HCT116 (cell line): ENCODE measurements around the gene CSTF2T. TPM values are rescaled to one million over a fixed set of nuclear protein-coding genes. Genes with fewer than 3 reads are reported as not detected.

Source experiments
- ATAC-seq: fragments of 200-7000 bp; cut with Tn5 transposase; 2 replicates; pipeline ENCODE4 v1.9.1; 2020; ENCODE audit warnings: mild to moderate bottlenecking, moderate library complexity
- BruUV-seq: library from RNA; stranded (reverse); fragments of 400-500 nt; replicated peaks from 2 replicates; lab custom pipeline; 2021; lab: Mats Ljungman, UMichigan
- CTCF ChIA-PET: fragments of 300-600 bp; sonication (Branson Sonifier 250); formaldehyde crosslinking; loops from one replicate; lab custom pipeline; 2021; ENCODE audit warnings: antibody characterized with exemption; lab: Charles Lee
- POLR2A ChIA-PET: fragments of 300-600, 350-600 bp; sonication (Branson Sonifier 250); formaldehyde crosslinking; loops from one replicate; lab custom pipeline; 2021; ENCODE audit warnings: antibody characterized with exemption; lab: Charles Lee
- RAD21 ChIA-PET, 2 experiments: fragments of 300-600 bp; sonication (Branson Sonifier 250); formaldehyde crosslinking; loops; one replicate each; lab custom pipeline; 2023; ENCODE audit warnings: low total read pairs in 2 of 2; ENCODE audit not compliant: uncharacterized antibody in 2 of 2, unreplicated experiment in 2 of 2, low non-redundant PET in 1 of 2; lab: Charles Lee
- DNase-seq: peaks from one replicate; pipeline ENCODE4 v3.0.0-alpha.2; 2010; ENCODE audit warnings: low read depth, low spot score
- H2AFZ ChIP-seq: fragments of 200-600 bp; shearing (Covaris generic), sonication (generic); 2 replicates; pipeline ENCODE4 v1.6.1; 2017; ENCODE audit warnings: low read depth, mixed run types, mixed read lengths, antibody characterized with exemption, low read length; ENCODE audit not compliant: poor library complexity, severe bottlenecking
- H3K27ac ChIP-seq: 2 replicates; pipeline ENCODE4 v1.5.1; 2012; ENCODE audit warnings: low read depth, low read length
- H3K27me3 ChIP-seq: fragments of 200-600 bp; sonication (generic); 2 replicates; pipeline ENCODE4 v1.6.1; 2016; ENCODE audit warnings: mixed run types, low read length, mixed read lengths; ENCODE audit not compliant: insufficient read depth
- H3K36me3 ChIP-seq, 2 experiments: fragments of 200-500 bp in 1 of 2; fragments of 200-600 bp in 1 of 2; sonication (Bioruptor generic) in 1 of 2; sonication (generic) in 1 of 2; 2 replicates each; pipeline versions ENCODE4 v1.5.1 to v1.6.1; 2014 to 2016; ENCODE audit warnings: low read length in 2 of 2, inconsistent platforms in 1 of 2, mixed read lengths in 1 of 2, mixed run types in 1 of 2; ENCODE audit not compliant: insufficient read depth in 2 of 2, control insufficient read depth in 1 of 2
- H3K4me1 ChIP-seq, 2 experiments: fragments of 200-600 bp in 1 of 2; sonication (generic) in 1 of 2; 2 replicates each; pipeline versions ENCODE4 v1.5.1 to v1.6.1; 2012 to 2017; ENCODE audit warnings: low read length in 2 of 2, inconsistent platforms in 1 of 2, mild to moderate bottlenecking in 1 of 2, mixed read lengths in 1 of 2, mixed run types in 1 of 2, moderate library complexity in 1 of 2; ENCODE audit not compliant: insufficient read depth in 2 of 2, control insufficient read depth in 1 of 2
- H3K4me2 ChIP-seq: fragments of 200-600 bp; sonication (generic); 2 replicates; pipeline ENCODE4 v1.6.1; 2017; ENCODE audit warnings: mixed run types, low read length, mixed read lengths
- H3K4me3 ChIP-seq, 2 experiments: fragments of 200-600 bp in 1 of 2; sonication (generic) in 1 of 2; replicated peaks in 1 of 2; 2 replicates each; pipeline ENCODE4 v1.5.1; 2011 to 2016; ENCODE audit warnings: low read length in 2 of 2, control low read depth in 1 of 2, low read depth in 1 of 2, mild to moderate bottlenecking in 1 of 2, mixed read lengths in 1 of 2, mixed run types in 1 of 2
- H3K79me2 ChIP-seq: fragments of 200-600 bp; sonication (generic); 2 replicates; pipeline ENCODE4 v1.6.1; 2017; ENCODE audit warnings: mild to moderate bottlenecking, mixed run types, low read length, moderate library complexity, mixed read lengths; ENCODE audit not compliant: insufficient read depth
- H3K9ac ChIP-seq: fragments of 200-600 bp; sonication (generic); 2 replicates; pipeline ENCODE4 v1.6.1; 2016; ENCODE audit warnings: low read length, mixed read lengths
- H3K9me2 ChIP-seq: fragments of 200-600 bp; sonication (generic), shearing (Covaris generic); 2 replicates; pipeline ENCODE4 v1.6.1; 2017; ENCODE audit warnings: mixed run types, mild to moderate bottlenecking, moderate library complexity; ENCODE audit not compliant: insufficient read depth
- H3K9me3 ChIP-seq, 2 experiments: fragments of 200-500 bp in 1 of 2; fragments of 200-600 bp in 1 of 2; sonication (Bioruptor generic) in 1 of 2; sonication (generic) in 1 of 2; 2 replicates each; pipeline ENCODE4 v1.6.1; 2014 to 2017; ENCODE audit warnings: low read length in 2 of 2, mixed read lengths in 2 of 2, inconsistent platforms in 1 of 2, low read depth in 1 of 2, mild to moderate bottlenecking in 1 of 2, mixed run types in 1 of 2, moderate library complexity in 1 of 2; ENCODE audit not compliant: control insufficient read depth in 1 of 2, insufficient read depth in 1 of 2
- H4K20me1 ChIP-seq: fragments of 200-600 bp; sonication (generic), shearing (Covaris generic); 2 replicates; pipeline ENCODE4 v1.6.1; 2017; ENCODE audit warnings: mixed run types, mild to moderate bottlenecking, moderate library complexity; ENCODE audit not compliant: insufficient read depth
- ATF3 ChIP-seq: IDR thresholded peaks from 2 replicates; pipeline ENCODE4 v1.6.1; 2012
- CEBPB ChIP-seq: IDR thresholded peaks from 2 replicates; pipeline ENCODE4 v1.6.1; 2012; ENCODE audit warnings: low read depth
- FOSL1 ChIP-seq: IDR thresholded peaks from 2 replicates; pipeline ENCODE4 v1.6.1; 2012; ENCODE audit warnings: low read depth
- JUND ChIP-seq: IDR thresholded peaks from 2 replicates; pipeline ENCODE4 v1.6.1; 2012
- POLR2AphosphoS5 ChIP-seq: IDR thresholded peaks from 2 replicates; pipeline ENCODE4 v1.6.1; 2011; ENCODE audit warnings: mild to moderate bottlenecking, low read depth, low read length, moderate library complexity
- RAD21 ChIP-seq: IDR thresholded peaks from 2 replicates; pipeline ENCODE4 v1.6.1; 2012; ENCODE audit warnings: low read depth, mild to moderate bottlenecking
- SIN3A ChIP-seq: IDR thresholded peaks from 2 replicates; pipeline ENCODE4 v1.6.1; 2012; ENCODE audit warnings: low read depth
- SRF ChIP-seq: IDR thresholded peaks from 2 replicates; pipeline ENCODE4 v1.6.1; 2012; ENCODE audit warnings: low read depth
- TCF7L2 ChIP-seq: IDR thresholded peaks from 2 replicates; pipeline ENCODE4 v1.7.0; 2011; ENCODE audit warnings: borderline replicate concordance, inconsistent platforms; ENCODE audit not compliant: insufficient read depth, insufficient read length; ENCODE audit errors: extremely low read depth
- YY1 ChIP-seq: IDR thresholded peaks from 2 replicates; pipeline ENCODE4 v1.6.1; 2011; ENCODE audit warnings: low read length, low read depth, moderate library complexity, mild to moderate bottlenecking; ENCODE audit not compliant: insufficient replicate concordance; ENCODE audit errors: extremely low read depth
- ZNF274 ChIP-seq: fragments of 200-500 bp; sonication (Bioruptor generic); IDR thresholded peaks from 2 replicates; pipeline ENCODE4 v1.6.1; 2014; ENCODE audit warnings: mild to moderate bottlenecking, low read depth, low read length, inconsistent platforms
- intact Hi-C: fragments of 100-400 bp; cut with micrococcal nuclease; formaldehyde crosslinking; loops from 2 replicates; pipeline ENCODE4 v1.10.0; 2022
- total RNA-seq: library from RNA; stranded (reverse); gene quantifications from one replicate; pipeline ENCODE4 v1.2.1, GENCODE V29; 2021; ENCODE audit not compliant: unreplicated experiment
- TF ChIP-seq, protein P1 (sequence below), 3 experiments: fragments of 200-600 bp in 1 of 3; sonication (generic) in 1 of 3; IDR thresholded peaks in 2 of 3; conservative IDR thresholded peaks in 1 of 3; 2 replicates each; pipeline ENCODE4 v1.5.1; 2012 to 2017; ENCODE audit warnings: low read depth in 2 of 3, low read length in 2 of 3, antibody characterized with exemption in 1 of 3, borderline replicate concordance in 1 of 3, control low read depth in 1 of 3, mild to moderate bottlenecking in 1 of 3, mixed read lengths in 1 of 3, mixed run types in 1 of 3, moderate library complexity in 1 of 3; ENCODE audit not compliant: insufficient read depth in 1 of 3
- TF ChIP-seq, protein P2 (sequence below): IDR thresholded peaks from 2 replicates; pipeline ENCODE4 v1.6.1; 2011; ENCODE audit warnings: mild to moderate bottlenecking, low read length, moderate library complexity; ENCODE audit not compliant: insufficient replicate concordance; ENCODE audit errors: extremely low read depth

CSTF2T gene
- total RNA-seq, 1 experiment from 2014 or later: 18.5 TPM

GRCh38 chr10:51679841-51680240 is 19.6 kb downstream of the CSTF2T start:
- Histone ChIP-seq H3K27me3 (peaks cover 29% of the 10 kb centered on the region), H3K9ac (no peak overlapping the region), H3K9me2 (no peaks in the 10 kb centered on the region), H3K4me3 (no peak overlapping the region), H3K27ac (no peak overlapping the region), H4K20me1 (no peaks in the 10 kb centered on the region), H3K4me1 (no peaks in the 10 kb centered on the region), H3K4me2 (no peak overlapping the region), H3K9me3 (no peaks in the 10 kb centered on the region), H3K79me2 (no peaks in the 10 kb centered on the region), H2AFZ (no peak overlapping the region), H3K36me3 (no peaks in the 10 kb centered on the region)
- ChIA-PET RAD21 (no interaction called here), POLR2A (no interaction called here), CTCF (no interaction called here)
- ATAC-seq (no peak), DNase-seq (no peak)
- no TSS peak for BruUV-seq
- TF ChIP-seq RAD21: no peak
- TF ChIP-seq SIN3A: no peak
- TF ChIP-seq, protein P1, sequence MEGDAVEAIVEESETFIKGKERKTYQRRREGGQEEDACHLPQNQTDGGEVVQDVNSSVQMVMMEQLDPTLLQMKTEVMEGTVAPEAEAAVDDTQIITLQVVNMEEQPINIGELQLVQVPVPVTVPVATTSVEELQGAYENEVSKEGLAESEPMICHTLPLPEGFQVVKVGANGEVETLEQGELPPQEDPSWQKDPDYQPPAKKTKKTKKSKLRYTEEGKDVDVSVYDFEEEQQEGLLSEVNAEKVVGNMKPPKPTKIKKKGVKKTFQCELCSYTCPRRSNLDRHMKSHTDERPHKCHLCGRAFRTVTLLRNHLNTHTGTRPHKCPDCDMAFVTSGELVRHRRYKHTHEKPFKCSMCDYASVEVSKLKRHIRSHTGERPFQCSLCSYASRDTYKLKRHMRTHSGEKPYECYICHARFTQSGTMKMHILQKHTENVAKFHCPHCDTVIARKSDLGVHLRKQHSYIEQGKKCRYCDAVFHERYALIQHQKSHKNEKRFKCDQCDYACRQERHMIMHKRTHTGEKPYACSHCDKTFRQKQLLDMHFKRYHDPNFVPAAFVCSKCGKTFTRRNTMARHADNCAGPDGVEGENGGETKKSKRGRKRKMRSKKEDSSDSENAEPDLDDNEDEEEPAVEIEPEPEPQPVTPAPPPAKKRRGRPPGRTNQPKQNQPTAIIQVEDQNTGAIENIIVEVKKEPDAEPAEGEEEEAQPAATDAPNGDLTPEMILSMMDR (IDR thresholded peaks at IDR 0.05 in 2 of 3, conservative IDR thresholded peaks at IDR 0.05 in 1 of 3; ENCODE audit: borderline replicate concordance in 1 of 3, insufficient read depth in 1 of 3, low read depth in 2 of 3, low read length in 2 of 3): no peak
- TF ChIP-seq POLR2AphosphoS5: no peak
- intact Hi-C loops: no loop called here

GRCh38 chr10:51675088-51675487 is 24.3 kb downstream of the CSTF2T start:
- no peak for ATAC-seq
- H3K27me3 ChIP-seq: peaks cover 14% of the 10 kb centered on the region
- H3K9me2 ChIP-seq: no peaks in the 10 kb centered on the region
- H3K27ac ChIP-seq: no peak overlapping the region
- H3K79me2 ChIP-seq: no peaks in the 10 kb centered on the region
- no TSS peak for BruUV-seq
- ChIA-PET CTCF (no interaction called here), POLR2A (no interaction called here), RAD21 (no interaction called here)
- H4K20me1 ChIP-seq: no peaks in the 10 kb centered on the region
- no peak overlapping the region for H2AFZ ChIP-seq
- H3K4me3 ChIP-seq: no peak overlapping the region
- H3K9ac ChIP-seq: no peak overlapping the region
- H3K36me3 ChIP-seq: no peaks in the 10 kb centered on the region
- no peak for DNase-seq
- no peak overlapping the region for H3K4me2 ChIP-seq
- H3K4me1 ChIP-seq: no peaks in the 10 kb centered on the region
- no peaks in the 10 kb centered on the region for H3K9me3 ChIP-seq
- intact Hi-C loops: no loop called here
- TF ChIP-seq, protein P2, sequence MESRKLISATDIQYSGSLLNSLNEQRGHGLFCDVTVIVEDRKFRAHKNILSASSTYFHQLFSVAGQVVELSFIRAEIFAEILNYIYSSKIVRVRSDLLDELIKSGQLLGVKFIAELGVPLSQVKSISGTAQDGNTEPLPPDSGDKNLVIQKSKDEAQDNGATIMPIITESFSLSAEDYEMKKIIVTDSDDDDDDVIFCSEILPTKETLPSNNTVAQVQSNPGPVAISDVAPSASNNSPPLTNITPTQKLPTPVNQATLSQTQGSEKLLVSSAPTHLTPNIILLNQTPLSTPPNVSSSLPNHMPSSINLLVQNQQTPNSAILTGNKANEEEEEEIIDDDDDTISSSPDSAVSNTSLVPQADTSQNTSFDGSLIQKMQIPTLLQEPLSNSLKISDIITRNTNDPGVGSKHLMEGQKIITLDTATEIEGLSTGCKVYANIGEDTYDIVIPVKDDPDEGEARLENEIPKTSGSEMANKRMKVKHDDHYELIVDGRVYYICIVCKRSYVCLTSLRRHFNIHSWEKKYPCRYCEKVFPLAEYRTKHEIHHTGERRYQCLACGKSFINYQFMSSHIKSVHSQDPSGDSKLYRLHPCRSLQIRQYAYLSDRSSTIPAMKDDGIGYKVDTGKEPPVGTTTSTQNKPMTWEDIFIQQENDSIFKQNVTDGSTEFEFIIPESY: no peak
- no peak for TF ChIP-seq TCF7L2
- TF ChIP-seq CEBPB: no peak
- no peak for TF ChIP-seq FOSL1
- TF ChIP-seq YY1: no peak
- TF ChIP-seq SRF: no peak
- TF ChIP-seq ATF3: no peak
- TF ChIP-seq JUND: no peak
- TF ChIP-seq ZNF274: no peak
